ENCODE data around the gene NAGA.

GRCh38 chr22:42077486-42078125 is 7.0 kb upstream of the NAGA start:
- TF ChIP-seq CTCF (IDR thresholded peaks at IDR 0.05; ENCODE audit: low read depth, low read length) (no peak), EZH2phosphoT487 (IDR thresholded peaks at IDR 0.05; ENCODE audit: low read depth) (no peak)

All from OCI-LY3 (cell line).